ENCODE results near the gene PIP5K1C. TPM values are rescaled to one million over a fixed set of nuclear protein-coding genes. Genes with fewer than 3 reads are reported as not detected.
"Not testable (repeated sequence)": the region's sequence is repeated elsewhere in the genome, so short reads cannot be mapped to it uniquely, and the experiment has no call there.

Gene PIP5K1C
- total RNA-seq, 1 experiment from 2014 or later, result 24.5 TPM

DNA sequence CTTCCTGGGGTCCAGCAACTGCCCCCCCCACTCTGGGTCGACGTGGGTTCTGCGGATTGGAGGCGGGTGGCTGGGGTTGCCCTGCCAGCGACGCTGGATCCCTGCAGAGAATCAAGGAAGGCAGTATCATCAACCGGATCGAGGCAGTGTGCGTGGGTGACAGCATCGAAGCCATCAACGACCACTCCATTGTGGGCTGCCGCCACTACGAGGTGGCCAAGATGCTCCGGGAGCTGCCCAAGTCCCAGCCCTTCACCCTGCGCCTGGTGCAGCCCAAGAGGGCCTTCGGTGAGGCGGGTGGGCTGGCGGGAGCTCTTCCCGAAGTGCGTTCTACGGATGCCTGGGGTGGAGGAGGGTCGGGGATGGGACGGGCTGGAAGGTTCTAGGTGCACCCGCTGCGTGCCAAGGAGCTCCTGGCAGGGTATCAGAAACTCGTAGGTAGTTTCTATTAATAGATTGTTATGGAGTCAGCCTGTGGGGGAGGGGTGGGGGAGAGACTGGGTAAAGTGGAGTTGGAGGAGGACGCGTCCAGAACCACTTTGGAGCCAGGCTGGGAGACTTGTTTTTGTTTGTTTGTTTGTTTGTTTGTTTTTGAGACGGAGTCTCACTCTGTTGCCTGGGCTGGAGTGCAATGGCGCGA, 113.4 kb downstream of the PIP5K1C start:
- intact Hi-C loops (cut with micrococcal nuclease; ENCODE audit: unreplicated experiment), result no loop called here
- H3K4me3 Mint-ChIP-seq (ENCODE audit: unreplicated experiment), result no peak overlapping the region
- H3K27me3 Mint-ChIP-seq (ENCODE audit: insufficient read depth, unreplicated experiment), result peaks cover 3% of the 10 kb centered on the region
- H3K27me3 ChIP-seq (replicated peaks; ENCODE audit: control insufficient read depth, insufficient read depth, low read length), result no peaks in the 10 kb centered on the region
- H3K36me3 ChIP-seq (ENCODE audit: control insufficient read depth, insufficient read depth, low read length), result no peaks in the 10 kb centered on the region
- ChIA-PET POLR2A (no interaction called here), CTCF (no interaction called here)
- DNase-seq, result no peak
- H3K9me3 Mint-ChIP-seq (ENCODE audit: unreplicated experiment), result no peaks in the 10 kb centered on the region
- no peak overlapping the region for H3K4me3 ChIP-seq (ENCODE audit: low read depth, low read length)
- no peak overlapping the region for H3K27ac Mint-ChIP-seq (ENCODE audit: unreplicated experiment)
- TF ChIP-seq, protein P1, sequence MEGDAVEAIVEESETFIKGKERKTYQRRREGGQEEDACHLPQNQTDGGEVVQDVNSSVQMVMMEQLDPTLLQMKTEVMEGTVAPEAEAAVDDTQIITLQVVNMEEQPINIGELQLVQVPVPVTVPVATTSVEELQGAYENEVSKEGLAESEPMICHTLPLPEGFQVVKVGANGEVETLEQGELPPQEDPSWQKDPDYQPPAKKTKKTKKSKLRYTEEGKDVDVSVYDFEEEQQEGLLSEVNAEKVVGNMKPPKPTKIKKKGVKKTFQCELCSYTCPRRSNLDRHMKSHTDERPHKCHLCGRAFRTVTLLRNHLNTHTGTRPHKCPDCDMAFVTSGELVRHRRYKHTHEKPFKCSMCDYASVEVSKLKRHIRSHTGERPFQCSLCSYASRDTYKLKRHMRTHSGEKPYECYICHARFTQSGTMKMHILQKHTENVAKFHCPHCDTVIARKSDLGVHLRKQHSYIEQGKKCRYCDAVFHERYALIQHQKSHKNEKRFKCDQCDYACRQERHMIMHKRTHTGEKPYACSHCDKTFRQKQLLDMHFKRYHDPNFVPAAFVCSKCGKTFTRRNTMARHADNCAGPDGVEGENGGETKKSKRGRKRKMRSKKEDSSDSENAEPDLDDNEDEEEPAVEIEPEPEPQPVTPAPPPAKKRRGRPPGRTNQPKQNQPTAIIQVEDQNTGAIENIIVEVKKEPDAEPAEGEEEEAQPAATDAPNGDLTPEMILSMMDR (IDR thresholded peaks at IDR 0.05; ENCODE audit: insufficient read depth in 1 of 2, low read depth in 1 of 2, low read length in 1 of 2, severe bottlenecking in 1 of 2, unreplicated experiment in 1 of 2), result no peak
- H3K4me1 ChIP-seq, result no peaks in the 10 kb centered on the region
- no peaks in the 10 kb centered on the region for H3K4me1 Mint-ChIP-seq (ENCODE audit: low read depth, unreplicated experiment)
- 0 out of 2 replicates have a peak, but pooled peaks cover 8% of the 10 kb centered on the region for H3K9me3 ChIP-seq
- no TSS peak for BruUV-seq (replicated peaks)
- no peaks in the 10 kb centered on the region for H3K36me3 Mint-ChIP-seq (ENCODE audit: insufficient read depth, unreplicated experiment)

- H3K9me3 Mint-ChIP-seq (ENCODE audit: unreplicated experiment), result no peaks in the 10 kb centered on the region
- ChIA-PET POLR2A (no interaction called here), CTCF (no interaction called here)
- 0 out of 2 replicates have a peak, but pooled peaks cover 3% of the 10 kb centered on the region for H3K9me3 ChIP-seq
- no peaks in the 10 kb centered on the region for H3K36me3 Mint-ChIP-seq (ENCODE audit: insufficient read depth, unreplicated experiment)
- no peak overlapping the region for H3K4me3 ChIP-seq (ENCODE audit: low read depth, low read length)
- H3K4me3 Mint-ChIP-seq (ENCODE audit: unreplicated experiment), result no peak overlapping the region
- no peaks in the 10 kb centered on the region for H3K4me1 ChIP-seq
- no peaks in the 10 kb centered on the region for H3K27me3 ChIP-seq (replicated peaks; ENCODE audit: control insufficient read depth, insufficient read depth, low read length)
- intact Hi-C loops (cut with micrococcal nuclease; ENCODE audit: unreplicated experiment), result no loop called here
- BruUV-seq (replicated peaks), result no TSS peak
- H3K27me3 Mint-ChIP-seq (ENCODE audit: insufficient read depth, unreplicated experiment), result peaks cover 3% of the 10 kb centered on the region
- H3K36me3 ChIP-seq (ENCODE audit: control insufficient read depth, insufficient read depth, low read length), result no peaks in the 10 kb centered on the region
- no peaks in the 10 kb centered on the region for H3K4me1 Mint-ChIP-seq (ENCODE audit: low read depth, unreplicated experiment)
- TF ChIP-seq, protein P1 (IDR thresholded peaks at IDR 0.05; ENCODE audit: insufficient read depth in 1 of 2, low read depth in 1 of 2, low read length in 1 of 2, severe bottlenecking in 1 of 2, unreplicated experiment in 1 of 2), result peak; percentile 8 to 38
- no peak for DNase-seq
- no peak overlapping the region for H3K27ac Mint-ChIP-seq (ENCODE audit: unreplicated experiment)
These were observed 114.1 kb downstream of the PIP5K1C start for GRCh38 chr19:3586127-3586626.

GRCh38 chr19:3585301-3586126, 114.8 kb downstream of the PIP5K1C start, which contains the start of gene GIPC3:
Gene GIPC3, plus strand, starts transcription at chr19:3585478. Its CDS starts 120 bp downstream, at chr19:3585598.
- ChIA-PET POLR2A (no interaction called here), CTCF (interaction anchor here (0.6 kb wide), 1 partner anchor 161 kb away, joined by 9 read pairs; no protein-coding TSS in a partner anchor)
- TF ChIP-seq, protein P1 (IDR thresholded peaks at IDR 0.05; ENCODE audit: insufficient read depth in 1 of 2, low read depth in 1 of 2, low read length in 1 of 2, severe bottlenecking in 1 of 2, unreplicated experiment in 1 of 2), result no peak
- Histone ChIP-seq H3K4me1 (no peaks in the 10 kb centered on the region), H3K27me3 (replicated peaks; ENCODE audit: control insufficient read depth, insufficient read depth, low read length) (no peaks in the 10 kb centered on the region), H3K4me3 (ENCODE audit: low read depth, low read length) (no peak within 1 kb of the TSS), H3K36me3 (ENCODE audit: control insufficient read depth, insufficient read depth, low read length) (no peaks in the 10 kb centered on the region), H3K9me3 (no peaks in the 10 kb centered on the region)
- no TSS peak for BruUV-seq (replicated peaks)
- intact Hi-C loops (cut with micrococcal nuclease; ENCODE audit: unreplicated experiment), result no loop called here
- no peaks in the 10 kb centered on the region for H3K4me1 Mint-ChIP-seq (ENCODE audit: low read depth, unreplicated experiment)
- no peak within 1 kb of the TSS for H3K4me3 Mint-ChIP-seq (ENCODE audit: unreplicated experiment)
- H3K36me3 Mint-ChIP-seq (ENCODE audit: insufficient read depth, unreplicated experiment), result no peaks in the 10 kb centered on the region
- H3K9me3 Mint-ChIP-seq (ENCODE audit: unreplicated experiment), result no peaks in the 10 kb centered on the region
- peaks cover 3% of the 10 kb centered on the region for H3K27me3 Mint-ChIP-seq (ENCODE audit: insufficient read depth, unreplicated experiment)
- DNase-seq, result no peak
- no peak within 1 kb of the TSS for H3K27ac Mint-ChIP-seq (ENCODE audit: unreplicated experiment)

DNA sequence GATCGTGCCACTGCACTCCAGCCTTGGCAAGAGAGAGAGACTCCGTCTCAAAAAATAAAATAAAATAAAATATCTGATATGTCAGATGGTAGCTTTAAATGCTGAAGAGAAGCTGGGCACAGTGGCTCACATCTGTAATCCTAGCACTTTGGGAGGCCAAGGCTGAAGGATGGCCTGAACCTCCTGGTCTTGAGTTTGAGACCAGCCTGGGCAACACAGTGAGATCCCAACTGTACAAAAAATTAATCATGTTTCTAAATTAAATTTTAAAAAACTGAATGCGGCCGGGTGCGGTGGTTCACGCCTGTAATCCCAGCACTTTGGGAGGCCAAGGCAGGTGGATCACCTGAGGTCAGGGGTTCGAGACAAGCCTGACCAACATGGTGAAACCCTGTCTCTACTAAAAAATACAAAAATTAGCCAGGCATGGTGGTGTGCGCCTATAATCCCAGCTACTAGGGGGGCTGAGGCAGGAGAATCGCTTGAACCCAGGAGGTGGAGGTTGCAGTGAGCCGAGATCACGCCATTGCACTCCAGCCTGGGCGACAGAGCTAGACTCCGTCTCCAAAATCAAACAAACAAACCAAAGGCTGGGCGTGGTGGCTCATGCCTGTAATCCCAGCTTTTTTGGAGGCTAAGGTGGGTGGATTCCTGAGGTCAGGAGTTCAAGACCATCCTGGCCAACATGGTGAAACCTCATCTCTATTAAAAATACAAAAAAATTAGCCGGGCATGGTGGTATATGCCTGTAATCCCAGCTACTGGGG, 116.0 kb downstream of the PIP5K1C start:
- H3K4me1 ChIP-seq; intact Hi-C loops (cut with micrococcal nuclease; ENCODE audit: unreplicated experiment); H3K27me3 ChIP-seq (replicated peaks; ENCODE audit: control insufficient read depth, insufficient read depth, low read length); H3K27me3 Mint-ChIP-seq (ENCODE audit: insufficient read depth, unreplicated experiment); BruUV-seq (replicated peaks); H3K27ac Mint-ChIP-seq (ENCODE audit: unreplicated experiment); H3K4me3 ChIP-seq (ENCODE audit: low read depth, low read length); POLR2A ChIA-PET; H3K36me3 ChIP-seq (ENCODE audit: control insufficient read depth, insufficient read depth, low read length); H3K9me3 Mint-ChIP-seq (ENCODE audit: unreplicated experiment); DNase-seq; H3K4me1 Mint-ChIP-seq (ENCODE audit: low read depth, unreplicated experiment); H3K36me3 Mint-ChIP-seq (ENCODE audit: insufficient read depth, unreplicated experiment); H3K4me3 Mint-ChIP-seq (ENCODE audit: unreplicated experiment); H3K9me3 ChIP-seq: not testable (repeated sequence)
- CTCF ChIA-PET, result interaction anchor here (0.6 kb wide), 1 partner anchor 146 kb away, joined by 6 read pairs; no protein-coding TSS in a partner anchor
